Stimulated activated CD4-positive, alpha-beta T cell treated with anti-CD3 and anti-CD28 coated beads, TNF-alpha, amount 100 ng/mL, for 1 hour (primary cell): ENCODE measurements around the gene SRC.
"Not testable (repeated sequence)": the region's sequence is repeated elsewhere in the genome, so short reads cannot be mapped to it uniquely, and the experiment has no call there.

Source experiments
- DNase-seq, 3 donors: peaks; one replicate each; pipeline ENCODE4 v3.0.0-alpha.2; 2020; ENCODE audit warnings: low read depth in 3 of 3, low spot score in 1 of 3

Gene SRC

GRCh38 chr20:37362821-37363220 is 16.9 kb downstream of the SRC start:
- DNase-seq = no peak

- no peak for DNase-seq
Measured at GRCh38 chr20:37363221-37364012, 17.5 kb downstream of the SRC start.

GRCh38 chr20:37364013-37364926 is 18.3 kb downstream of the SRC start:
- DNase-seq = no peak

- DNase-seq = no peak
Measured at GRCh38 chr20:37364927-37365272, 19.0 kb downstream of the SRC start.

- no peak for DNase-seq
Measured at GRCh38 chr20:37365760-37366638, 20.1 kb downstream of the SRC start.

GRCh38 chr20:37366743-37367142 is 20.8 kb downstream of the SRC start:
- no peak for DNase-seq

GRCh38 chr20:37369846-37370245 is 23.9 kb downstream of the SRC start:
- no peak for DNase-seq

- not testable (repeated sequence) for DNase-seq
Measured at GRCh38 chr20:37371845-37372244, 25.9 kb downstream of the SRC start.

- no peak for DNase-seq
Measured at GRCh38 chr20:37372441-37372840, 26.5 kb downstream of the SRC start.

- no peak for DNase-seq
Measured at GRCh38 chr20:37373020-37373598, 27.2 kb downstream of the SRC start.

GRCh38 chr20:37375227-37375626 is 29.3 kb downstream of the SRC start:
- DNase-seq = no peak

- no peak for DNase-seq
Measured at GRCh38 chr20:37376324-37376723, 30.4 kb downstream of the SRC start.

- no peak for DNase-seq
Measured at GRCh38 chr20:37376791-37377190, 30.9 kb downstream of the SRC start.

- DNase-seq = no peak
Measured at GRCh38 chr20:37377346-37378081, 31.6 kb downstream of the SRC start.

- no peak for DNase-seq
Measured at GRCh38 chr20:37378420-37378784, 32.5 kb downstream of the SRC start.

GRCh38 chr20:37378785-37379598 is 33.1 kb downstream of the SRC start:
- no peak for DNase-seq

GRCh38 chr20:37379967-37380828 is 34.3 kb downstream of the SRC start:
- DNase-seq = no peak

- no peak for DNase-seq
Measured at GRCh38 chr20:37380864-37381579, 35.1 kb downstream of the SRC start.
